HepG2 (cell line): ENCODE data around the gene SGCE. TPM values are rescaled to one million over a fixed set of nuclear protein-coding genes. Genes with fewer than 3 reads are reported as not detected.
A peak's percentile ranks its signal among the peaks of the same experiment; 100 is the strongest.

ENCODE experiments used
- ARID2 ChIP-seq: sonication (generic); formaldehyde crosslinking; IDR thresholded peaks from 2 replicates; pipeline ENCODE4 v1.8.1; 2022; ENCODE audit warnings: mild to moderate bottlenecking, missing genetic modification reagents, borderline replicate concordance
- ARNTL ChIP-seq: sonication (generic); formaldehyde crosslinking; IDR thresholded peaks from 2 replicates; pipeline ENCODE4 v1.4.0; 2020; ENCODE audit warnings: mild to moderate bottlenecking, missing genetic modification reagents
- DNMT3B ChIP-seq: conservative IDR thresholded peaks from 2 replicates; pipeline ENCODE4 v1.6.1; 2016; ENCODE audit warnings: missing biosample characterization, control low read depth
- ELF3 ChIP-seq: IDR thresholded peaks from 2 replicates; pipeline ENCODE4 v1.6.1; 2016; ENCODE audit warnings: missing genetic modification reagents, missing compliant biosample characterization
- FOXP1 ChIP-seq, 2 experiments: fragments of 450-650 bp in 1 of 2; IDR thresholded peaks; 2 replicates each; pipeline ENCODE4 v1.6.1; 2017 to 2018; ENCODE audit warnings: antibody characterized with exemption in 1 of 2
- GATAD2A ChIP-seq: IDR thresholded peaks from 2 replicates; pipeline ENCODE4 v1.6.1; 2016
- HNF1A ChIP-seq, 2 experiments: sonication (generic) in 1 of 2; formaldehyde crosslinking in 1 of 2; IDR thresholded peaks; 2 replicates each; pipeline versions ENCODE4 v1.4.0 to v1.6.1; 2016 to 2020; ENCODE audit warnings: borderline replicate concordance in 1 of 2, low read depth in 1 of 2, mild to moderate bottlenecking in 1 of 2, missing genetic modification reagents in 1 of 2
- MIER3 ChIP-seq: IDR thresholded peaks from 2 replicates; pipeline ENCODE4 v1.6.1; 2016; ENCODE audit warnings: missing compliant biosample characterization, borderline replicate concordance
- MTA1 ChIP-seq: sonication (generic); formaldehyde crosslinking; IDR thresholded peaks from 2 replicates; pipeline ENCODE4 v1.4.0; 2020; ENCODE audit warnings: missing genetic modification reagents, mild to moderate bottlenecking, borderline replicate concordance
- RCOR2 ChIP-seq: IDR thresholded peaks from 2 replicates; pipeline ENCODE4 v1.6.1; 2016; ENCODE audit warnings: missing biosample characterization, missing genetic modification reagents
- RXRA ChIP-seq: sonication (generic); formaldehyde crosslinking; IDR thresholded peaks from 2 replicates; pipeline ENCODE4 v1.5.1; 2020; ENCODE audit warnings: missing genetic modification reagents
- RXRB ChIP-seq: IDR thresholded peaks from 2 replicates; pipeline ENCODE4 v1.6.1; 2016; ENCODE audit warnings: borderline replicate concordance, missing genetic modification reagents, missing compliant biosample characterization
- SKI ChIP-seq: fragments of 450-650 bp; IDR thresholded peaks from one replicate; pipeline ENCODE4 v1.6.1; 2018; ENCODE audit warnings: mild to moderate bottlenecking; ENCODE audit not compliant: partially characterized antibody
- SP2 ChIP-seq: sonication (generic); formaldehyde crosslinking; IDR thresholded peaks from 2 replicates; pipeline ENCODE4 v1.5.1; 2020; ENCODE audit warnings: mild to moderate bottlenecking, missing genetic modification reagents
- SYNCRIP ChIP-seq: fragments of 200-400 bp; formaldehyde crosslinking; IDR thresholded peaks from 2 replicates; pipeline ENCODE4 v1.6.1; 2018; ENCODE audit warnings: mild to moderate bottlenecking, low read depth, low read length; ENCODE audit not compliant: insufficient read depth
- YEATS2 ChIP-seq: sonication (generic); formaldehyde crosslinking; IDR thresholded peaks from 2 replicates; pipeline ENCODE4 v1.4.0; 2020; ENCODE audit warnings: missing genetic modification reagents, borderline replicate concordance
- ZBTB1 ChIP-seq: sonication (generic); formaldehyde crosslinking; IDR thresholded peaks from 2 replicates; pipeline ENCODE4 v1.4.0; 2020; ENCODE audit warnings: missing genetic modification reagents, borderline replicate concordance
- ZFP36L1 ChIP-seq: sonication (generic); formaldehyde crosslinking; IDR thresholded peaks from 2 replicates; pipeline ENCODE4 v1.8.0; 2022; ENCODE audit warnings: mild to moderate bottlenecking, missing genetic modification reagents, moderate library complexity
- ZFP36L2 ChIP-seq: sonication (generic); formaldehyde crosslinking; IDR thresholded peaks from 2 replicates; pipeline ENCODE4 v1.4.0; 2020; ENCODE audit warnings: missing genetic modification reagents
- ZFP37 ChIP-seq: sonication (generic); formaldehyde crosslinking; IDR thresholded peaks from 2 replicates; pipeline ENCODE4 v1.4.0; 2020; ENCODE audit warnings: missing genetic modification reagents, borderline replicate concordance
- ZKSCAN1 ChIP-seq: fragments of 150-350 bp; IDR thresholded peaks from 2 replicates; pipeline ENCODE4 v1.6.1; 2014; ENCODE audit warnings: low read length
- ZNF572 ChIP-seq: sonication (generic); formaldehyde crosslinking; IDR thresholded peaks from 2 replicates; pipeline ENCODE4 v1.5.1; 2020; ENCODE audit warnings: mild to moderate bottlenecking, missing genetic modification reagents
- ZNF597 ChIP-seq: sonication (generic); formaldehyde crosslinking; IDR thresholded peaks from 2 replicates; pipeline ENCODE4 v1.5.0; 2020; ENCODE audit warnings: missing genetic modification reagents
- ZNF644 ChIP-seq: IDR thresholded peaks from 2 replicates; pipeline ENCODE4 v1.6.1; 2016; ENCODE audit warnings: low read depth
- ZNF709 ChIP-seq: sonication (generic); formaldehyde crosslinking; IDR thresholded peaks from 2 replicates; pipeline ENCODE4 v1.5.0; 2020; ENCODE audit warnings: mild to moderate bottlenecking, missing genetic modification reagents
- ZNF768 ChIP-seq: sonication (generic); formaldehyde crosslinking; IDR thresholded peaks from 2 replicates; pipeline ENCODE4 v1.4.0; 2020; ENCODE audit warnings: missing genetic modification reagents
- polyA plus RNA-seq, 8 experiments: library from polyadenylated mRNA; depleted of rRNA in 3 of 8; stranded (reverse) in 7 of 8; unstranded in 1 of 8; fragments of >200 nt; fragmentation: Illumina TruSeq in 4 of 8; extraction: Trizol in 4 of 8; gene quantifications; 2 replicates each; pipeline versions ENCODE4 v1.2.1 to v1.2.3, GENCODE V29; 2011 to 2016; ENCODE audit warnings: low read depth in 4 of 8, missing spikeins in 1 of 8, mixed read lengths in 1 of 8; ENCODE audit not compliant: insufficient read depth in 1 of 8
- total RNA-seq, 5 experiments: library from RNA; depleted of rRNA; stranded (reverse); fragments of >200 nt; fragmentation: Illumina TruSeq; extraction: Trizol; gene quantifications; 2 replicates each; pipeline ENCODE4 v1.2.3, GENCODE V29; 2016; ENCODE audit warnings: low read depth in 1 of 5
- TF ChIP-seq, protein P1 (sequence below): IDR thresholded peaks from 2 replicates; pipeline ENCODE4 v1.6.1; 2016; ENCODE audit warnings: missing genetic modification reagents, missing compliant biosample characterization

The SGCE gene
- total and polyA plus RNA-seq, 2 of the 13 experiments (the other 11 are each of a cell fraction or from before 2014, with no cell fraction given), result 52.3 to 71.1 TPM

GRCh38 chr7:94561841-94562514 lies 94.0 kb downstream of the SGCE start (continued):
- peak; percentile 73 for TF ChIP-seq ZNF644 (CRISPR knock-in tag)
- peak; percentile 27 for TF ChIP-seq SKI
- peak; percentile 78 for TF ChIP-seq ELF3 (CRISPR knock-in tag)
- TF ChIP-seq RXRB (CRISPR knock-in tag), result peak; percentile 94
- TF ChIP-seq SYNCRIP, result no peak
- peak; percentile 98 for TF ChIP-seq GATAD2A (CRISPR knock-in tag)
- no peak for TF ChIP-seq ZFP37
- no peak for TF ChIP-seq ZKSCAN1
- peak; percentile 91; the same call in 1 of the 2 replicates for TF ChIP-seq RCOR2 (CRISPR knock-in tag)
- TF ChIP-seq ZNF709 (CRISPR knock-in tag), result no peak
- peak; percentile 48; the same call in 1 of the 2 replicates for TF ChIP-seq YEATS2 (CRISPR knock-in tag)
- TF ChIP-seq DNMT3B (CRISPR knock-in tag), result 0 out of 2 replicates have a peak, but pooled peaks have one; percentile 31
- peak; percentile 92; the same call in 1 of the 2 replicates for TF ChIP-seq MIER3
- TF ChIP-seq ARID2, result no peak
- TF ChIP-seq HNF1A (IDR thresholded peaks at IDR 0.05; ENCODE audit: low read depth), result peak; percentile 67; the same call in 1 of the 2 replicates
- TF ChIP-seq HNF1A (CRISPR knock-in tag; IDR thresholded peaks at IDR 0.05; ENCODE audit: borderline replicate concordance), result peak; percentile 85; the same call in 1 of the 2 replicates
- TF ChIP-seq, protein P1, sequence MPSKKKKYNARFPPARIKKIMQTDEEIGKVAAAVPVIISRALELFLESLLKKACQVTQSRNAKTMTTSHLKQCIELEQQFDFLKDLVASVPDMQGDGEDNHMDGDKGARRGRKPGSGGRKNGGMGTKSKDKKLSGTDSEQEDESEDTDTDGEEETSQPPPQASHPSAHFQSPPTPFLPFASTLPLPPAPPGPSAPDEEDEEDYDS, result peak; percentile 39
- TF ChIP-seq ZFP36L1 (CRISPR knock-in tag), result no peak
- no peak for TF ChIP-seq ZNF597 (CRISPR knock-in tag)
- no peak for TF ChIP-seq ZNF768 (CRISPR knock-in tag)
- TF ChIP-seq FOXP1 (IDR thresholded peaks at IDR 0.05), result peak; percentile 80
- TF ChIP-seq FOXP1 (CRISPR knock-in tag; IDR thresholded peaks at IDR 0.05), result peak; percentile 97
- no peak for TF ChIP-seq ARNTL (CRISPR knock-in tag)
- TF ChIP-seq ZNF572, result no peak
- TF ChIP-seq MTA1 (CRISPR knock-in tag), result no peak
- TF ChIP-seq RXRA, result no peak; the same call in 1 of the 2 replicates
- TF ChIP-seq ZBTB1 (CRISPR knock-in tag), result no peak
- TF ChIP-seq ZFP36L2, result no peak
- no peak for TF ChIP-seq SP2 (CRISPR knock-in tag)
